22Rv1 (cell line): ENCODE results near the gene CCL8.

Experiments used
- CTCF ChIP-seq: fragments of 450-650 bp; IDR thresholded peaks from 2 replicates; pipeline ENCODE4 v1.5.1; 2017; ENCODE audit warnings: mild to moderate bottlenecking
- ZFX ChIP-seq: fragments of 450-650 bp; IDR thresholded peaks from 2 replicates; pipeline ENCODE4 v1.6.1; 2017; ENCODE audit warnings: antibody characterized with exemption, borderline replicate concordance

GRCh38 chr17:34347063-34347462 lies 27.8 kb downstream of the CCL8 start:
- TF ChIP-seq CTCF (no peak), ZFX (no peak)
